ENCODE results near the gene PRKCZ.

PRKCZ gene

DNA sequence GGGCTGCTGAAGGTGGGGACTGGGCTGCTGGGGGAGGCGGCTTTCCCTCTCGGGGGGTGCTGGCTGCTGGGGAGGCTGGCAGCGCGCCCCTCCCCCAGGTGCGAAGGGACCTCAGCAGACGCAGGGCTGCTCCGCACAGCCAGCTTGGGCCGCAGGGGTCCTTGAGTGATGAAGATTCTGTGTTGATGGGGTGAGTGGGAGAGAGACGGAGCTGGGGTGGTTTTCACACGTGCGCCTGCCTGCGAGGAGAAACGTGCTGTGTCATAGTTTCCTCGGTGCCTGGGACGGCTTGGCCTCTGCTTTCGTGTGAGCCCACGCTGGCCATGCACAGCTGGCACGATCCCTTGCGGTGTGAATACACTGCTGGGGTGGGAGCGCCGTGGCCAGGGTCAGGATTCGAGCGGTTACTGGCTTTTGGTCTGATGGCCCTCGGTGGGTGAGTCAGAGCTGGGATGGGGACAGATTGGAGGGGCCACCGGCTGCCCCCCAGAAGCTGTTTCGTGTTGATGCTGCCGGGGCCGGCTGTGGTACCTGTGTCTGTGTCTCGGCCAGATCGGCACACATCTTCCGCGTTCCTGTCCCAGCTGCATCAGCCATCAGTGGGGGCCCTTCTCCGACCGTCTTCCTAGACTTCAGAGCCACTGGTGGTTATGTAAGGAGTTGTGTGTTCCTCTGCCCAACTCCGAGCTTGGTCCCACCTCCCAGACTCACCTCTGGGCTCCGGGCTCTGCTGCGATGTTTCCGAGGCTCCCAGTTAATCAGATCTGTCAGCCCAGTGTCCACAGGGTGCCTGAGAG is 24.9 kb downstream of the PRKCZ start:
- Mint-ChIP-seq H3K9me3 (peaks cover 23% of the 10 kb centered on the region), H3K36me3 (ENCODE audit: low read depth) (peaks cover 11% of the 10 kb centered on the region), H3K27ac (no peak overlapping the region), H3K4me1 (ENCODE audit: low read depth) (no peaks in the 10 kb centered on the region), H3K27me3 (ENCODE audit: low read depth) (no peaks in the 10 kb centered on the region), H3K4me3 (no peak overlapping the region)

DNA sequence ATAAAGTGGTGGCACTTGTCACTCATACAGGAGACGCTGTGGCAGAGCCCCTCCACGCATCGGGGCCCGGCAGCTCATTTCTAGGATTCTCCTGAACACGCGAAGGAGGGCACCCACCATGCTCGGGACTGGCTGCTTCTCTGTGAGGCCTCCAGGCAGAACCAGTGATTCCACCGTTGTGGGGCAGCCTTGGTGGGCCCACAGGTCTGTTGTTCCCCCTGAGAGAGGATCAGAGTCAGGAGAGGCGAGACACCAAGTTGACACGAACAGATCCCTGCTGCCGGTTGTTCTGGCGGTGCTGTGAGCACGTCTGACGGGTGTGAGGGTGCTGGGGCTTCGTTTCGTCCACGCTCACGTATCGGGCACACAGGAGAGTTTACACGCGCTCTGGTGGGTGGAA is 26.6 kb downstream of the PRKCZ start:
- Mint-ChIP-seq H3K36me3 (ENCODE audit: low read depth) (peaks cover 11% of the 10 kb centered on the region), H3K4me3 (no peak overlapping the region)

DNA sequence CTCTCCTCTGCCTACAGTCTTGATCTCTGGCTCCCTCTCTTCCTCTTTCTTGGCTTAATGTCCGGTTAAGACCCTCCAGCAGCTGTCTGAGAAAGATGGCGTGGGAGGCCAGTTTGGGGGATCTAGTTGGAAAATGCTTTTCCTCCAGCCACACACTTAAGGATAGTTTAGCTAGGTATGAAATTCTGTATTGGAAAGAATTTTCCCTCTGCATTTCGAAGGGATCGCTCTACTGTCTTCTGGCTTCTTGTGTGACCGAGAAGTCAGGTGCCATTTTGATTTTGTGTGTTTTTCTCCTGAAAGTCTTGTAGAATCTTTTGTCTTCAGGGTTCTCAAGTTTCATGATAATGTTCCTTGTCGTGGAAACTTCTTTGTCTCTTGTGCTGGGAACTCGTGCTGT is 28.0 kb downstream of the PRKCZ start:
- no peak overlapping the region for H3K4me3 Mint-ChIP-seq
- no peaks in the 10 kb centered on the region for H3K27me3 Mint-ChIP-seq (ENCODE audit: low read depth)
- no peak overlapping the region for H3K27ac Mint-ChIP-seq
- peaks cover 24% of the 10 kb centered on the region for H3K9me3 Mint-ChIP-seq
- peaks cover 11% of the 10 kb centered on the region for H3K36me3 Mint-ChIP-seq (ENCODE audit: low read depth)
- no peaks in the 10 kb centered on the region for H3K4me1 Mint-ChIP-seq (ENCODE audit: low read depth)

More for the DNA sequence above, 26.6 kb downstream of the PRKCZ start:
- H3K9me3 Mint-ChIP-seq: peaks cover 24% of the 10 kb centered on the region
- H3K27me3 Mint-ChIP-seq (ENCODE audit: low read depth): no peaks in the 10 kb centered on the region
- H3K27ac Mint-ChIP-seq: no peak overlapping the region
- no peaks in the 10 kb centered on the region for H3K4me1 Mint-ChIP-seq (ENCODE audit: low read depth)

DNA sequence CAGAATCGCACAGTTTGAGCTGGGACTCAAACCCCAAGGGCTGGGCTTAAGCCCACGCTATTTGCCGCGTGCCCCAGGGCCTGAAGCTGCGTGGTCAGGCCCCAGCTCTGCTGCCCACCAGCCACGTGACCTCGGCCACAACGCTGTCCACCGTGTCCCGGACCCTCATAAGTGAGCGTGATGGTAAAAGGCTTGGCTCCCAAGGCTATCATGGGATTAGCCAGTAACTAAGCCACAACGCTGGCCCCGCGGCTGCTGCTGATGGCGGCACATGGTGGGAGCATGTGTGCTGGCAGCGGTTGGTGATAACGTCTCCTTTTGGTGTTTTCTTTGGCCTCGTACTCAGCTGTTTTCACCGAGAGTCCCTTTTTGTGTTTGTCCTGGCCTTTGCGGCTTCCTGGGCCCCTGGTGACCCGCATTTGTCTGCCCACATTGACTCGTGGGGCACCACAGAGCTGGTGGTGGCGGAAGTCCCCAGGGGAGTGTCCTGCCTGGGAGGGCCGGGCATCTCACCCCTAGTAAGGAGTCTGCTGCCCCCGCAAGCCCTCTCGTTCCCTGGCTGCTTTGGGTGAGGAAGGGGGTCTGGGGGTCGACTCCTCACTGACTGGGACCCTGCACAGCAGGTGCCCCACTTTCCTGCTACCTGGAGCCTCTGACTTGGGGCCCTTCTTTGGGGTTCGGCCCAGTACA is 29.3 kb downstream of the PRKCZ start:
- H3K27ac Mint-ChIP-seq: no peak overlapping the region
- no peaks in the 10 kb centered on the region for H3K4me1 Mint-ChIP-seq (ENCODE audit: low read depth)
- no peaks in the 10 kb centered on the region for H3K27me3 Mint-ChIP-seq (ENCODE audit: low read depth)
- peaks cover 24% of the 10 kb centered on the region for H3K9me3 Mint-ChIP-seq
- H3K4me3 Mint-ChIP-seq: no peak overlapping the region
- peaks cover 11% of the 10 kb centered on the region for H3K36me3 Mint-ChIP-seq (ENCODE audit: low read depth)

DNA sequence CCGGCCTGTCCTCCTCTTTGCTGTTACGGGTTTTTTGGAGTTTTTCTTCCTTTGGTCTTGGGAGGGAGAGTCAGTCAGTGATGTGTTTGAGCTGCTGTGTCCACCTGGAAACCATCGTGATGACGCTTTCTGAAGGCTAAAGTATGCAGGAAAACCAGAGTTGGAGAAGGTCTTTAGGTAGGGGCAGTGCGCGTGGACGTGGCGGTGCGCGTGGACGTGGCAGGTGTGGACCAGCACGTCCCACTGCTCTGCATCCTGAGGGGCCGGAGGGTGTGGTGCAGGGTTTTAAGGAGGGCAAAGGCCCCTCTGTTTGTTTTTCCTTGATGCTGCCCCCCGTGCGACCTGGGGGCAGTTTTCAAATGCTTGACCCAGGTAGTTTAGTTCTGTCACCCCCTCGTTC is 29.9 kb downstream of the PRKCZ start:
- H3K27ac Mint-ChIP-seq: no peak overlapping the region
- peaks cover 11% of the 10 kb centered on the region for H3K36me3 Mint-ChIP-seq (ENCODE audit: low read depth)
- peaks cover 24% of the 10 kb centered on the region for H3K9me3 Mint-ChIP-seq
- no peaks in the 10 kb centered on the region for H3K4me1 Mint-ChIP-seq (ENCODE audit: low read depth)
- no peaks in the 10 kb centered on the region for H3K27me3 Mint-ChIP-seq (ENCODE audit: low read depth)
- no peak overlapping the region for H3K4me3 Mint-ChIP-seq

DNA sequence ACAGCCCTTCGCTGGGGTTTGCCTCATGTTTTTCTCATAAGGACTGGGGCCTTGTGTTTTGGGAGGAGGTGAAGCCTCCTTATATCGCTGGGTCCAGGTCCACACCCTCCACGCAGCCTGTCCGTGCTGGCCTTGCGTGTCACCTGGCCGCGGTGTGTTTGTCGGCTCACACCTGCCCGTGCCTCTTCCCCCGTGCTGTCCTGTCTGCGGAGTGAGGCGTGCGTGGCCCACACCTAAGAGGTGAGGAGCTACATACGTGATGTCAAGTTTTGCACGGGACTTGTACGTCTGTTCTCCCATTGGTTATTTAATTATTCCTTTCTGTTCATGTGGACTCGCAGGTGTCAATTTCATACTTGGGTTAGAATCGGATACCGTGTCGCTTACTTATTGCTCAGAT is 30.7 kb downstream of the PRKCZ start:
- Mint-ChIP-seq H3K4me1 (ENCODE audit: low read depth) (no peaks in the 10 kb centered on the region), H3K9me3 (peaks cover 24% of the 10 kb centered on the region), H3K4me3 (no peak overlapping the region), H3K27ac (no peak overlapping the region), H3K27me3 (ENCODE audit: low read depth) (no peaks in the 10 kb centered on the region), H3K36me3 (ENCODE audit: low read depth) (peaks cover 11% of the 10 kb centered on the region)

DNA sequence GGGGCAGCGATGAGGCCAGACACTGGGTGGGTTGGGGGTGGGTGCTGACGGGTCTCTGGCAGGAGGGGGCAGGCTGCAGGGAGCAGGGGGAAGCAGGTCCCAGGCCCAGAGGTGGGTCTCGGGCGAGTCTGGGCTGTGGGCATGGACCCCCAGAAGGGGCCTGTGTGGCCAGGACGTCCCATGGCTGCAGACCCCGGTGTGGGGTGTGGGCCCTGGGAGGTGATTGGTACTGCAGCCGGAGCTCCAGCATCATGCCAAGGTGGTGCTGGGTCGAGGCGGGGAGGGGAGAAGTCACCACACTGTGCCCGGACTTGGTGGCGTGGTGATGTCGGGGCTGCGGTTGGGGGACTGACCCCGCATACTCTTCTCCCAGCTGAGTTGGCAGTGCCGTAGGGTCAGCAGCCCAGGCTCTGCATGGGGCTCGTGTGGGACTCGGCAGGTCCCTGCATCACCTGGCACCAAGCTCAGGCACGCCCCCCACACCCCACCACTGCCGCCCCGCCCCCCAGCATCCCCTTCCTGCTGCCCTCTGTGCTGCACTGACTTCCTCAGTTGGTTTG is 31.2 kb downstream of the PRKCZ start:
- H3K9me3 Mint-ChIP-seq: peaks cover 24% of the 10 kb centered on the region
- no peak overlapping the region for H3K4me3 Mint-ChIP-seq
- H3K36me3 Mint-ChIP-seq (ENCODE audit: low read depth): peaks cover 11% of the 10 kb centered on the region
- no peak overlapping the region for H3K27ac Mint-ChIP-seq
- H3K27me3 Mint-ChIP-seq (ENCODE audit: low read depth): no peaks in the 10 kb centered on the region
- H3K4me1 Mint-ChIP-seq (ENCODE audit: low read depth): no peaks in the 10 kb centered on the region

DNA sequence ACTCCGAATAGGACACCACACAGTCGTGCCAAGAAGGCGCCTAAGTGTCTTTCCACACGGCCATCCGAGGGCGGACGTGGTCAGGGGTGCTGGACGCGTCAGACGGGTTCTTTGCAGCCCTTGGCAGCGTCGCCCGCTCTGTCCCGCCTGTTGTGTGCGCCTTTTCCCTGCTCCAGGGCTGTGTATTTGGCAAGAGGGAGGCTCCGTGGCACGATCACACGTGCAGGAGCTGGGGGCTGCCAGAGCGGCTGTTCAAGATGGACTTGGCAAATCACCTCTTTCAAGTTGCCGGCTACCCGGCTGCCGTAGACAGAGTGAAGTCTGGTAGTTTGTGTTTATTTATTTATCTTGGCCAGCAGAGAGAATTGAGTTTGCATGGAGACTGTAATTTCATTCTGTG is 31.9 kb downstream of the PRKCZ start:
- H3K4me3 Mint-ChIP-seq: no peak overlapping the region
- H3K9me3 Mint-ChIP-seq: peaks cover 20% of the 10 kb centered on the region
- H3K36me3 Mint-ChIP-seq (ENCODE audit: low read depth): peaks cover 11% of the 10 kb centered on the region
- H3K27me3 Mint-ChIP-seq (ENCODE audit: low read depth): no peaks in the 10 kb centered on the region
- no peaks in the 10 kb centered on the region for H3K4me1 Mint-ChIP-seq (ENCODE audit: low read depth)
- no peak overlapping the region for H3K27ac Mint-ChIP-seq

DNA sequence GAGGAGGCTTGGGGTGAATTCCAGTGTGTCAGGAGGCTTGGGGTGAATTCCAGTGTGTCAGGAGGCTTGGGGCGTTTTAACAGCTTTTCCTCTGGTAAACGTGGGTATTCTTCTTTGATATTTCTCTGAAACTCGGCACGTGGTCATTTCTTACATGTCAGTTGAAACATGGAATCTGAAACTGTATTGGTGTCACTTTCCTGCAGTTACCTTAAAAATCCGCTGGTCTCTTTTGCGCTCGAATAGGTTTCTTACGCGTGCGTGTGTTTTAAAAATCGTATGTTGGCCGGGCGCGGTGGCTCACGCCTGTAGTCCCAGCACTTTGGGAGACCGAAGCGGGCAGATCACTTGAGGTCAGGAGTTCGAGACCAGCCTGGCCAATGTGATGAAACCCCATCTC is 33.5 kb downstream of the PRKCZ start:
- H3K4me1 Mint-ChIP-seq (ENCODE audit: low read depth): no peaks in the 10 kb centered on the region
- H3K27ac Mint-ChIP-seq: no peak overlapping the region
- peaks cover 5% of the 10 kb centered on the region for H3K9me3 Mint-ChIP-seq
- H3K36me3 Mint-ChIP-seq (ENCODE audit: low read depth): peaks cover under 1% of the 10 kb centered on the region
- no peak overlapping the region for H3K4me3 Mint-ChIP-seq
- H3K27me3 Mint-ChIP-seq (ENCODE audit: low read depth): no peaks in the 10 kb centered on the region

DNA sequence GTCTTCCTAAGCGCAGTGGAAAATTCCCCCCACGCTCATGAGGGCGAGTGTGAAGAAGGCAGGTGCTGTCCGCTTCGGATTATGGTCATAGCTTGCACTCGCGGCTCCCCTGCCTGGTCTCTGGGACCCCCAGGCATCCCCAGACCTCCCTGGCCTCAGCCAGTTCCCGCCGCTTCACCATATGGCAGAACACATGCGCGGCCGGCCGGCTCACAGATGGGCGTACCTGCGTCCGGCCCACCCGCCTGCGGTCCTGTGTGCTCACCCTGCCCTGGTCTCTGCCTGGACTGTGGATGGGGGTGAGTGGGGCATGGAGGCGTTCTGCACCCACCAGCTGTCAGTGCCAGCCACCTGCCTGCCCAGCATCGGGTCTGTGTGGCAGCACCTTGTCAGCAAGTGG is 34.1 kb downstream of the PRKCZ start:
- Mint-ChIP-seq H3K27ac (no peak overlapping the region), H3K9me3 (peaks cover 4% of the 10 kb centered on the region), H3K4me1 (ENCODE audit: low read depth) (no peaks in the 10 kb centered on the region), H3K4me3 (no peak overlapping the region), H3K36me3 (ENCODE audit: low read depth) (no peaks in the 10 kb centered on the region), H3K27me3 (ENCODE audit: low read depth) (no peaks in the 10 kb centered on the region)

DNA sequence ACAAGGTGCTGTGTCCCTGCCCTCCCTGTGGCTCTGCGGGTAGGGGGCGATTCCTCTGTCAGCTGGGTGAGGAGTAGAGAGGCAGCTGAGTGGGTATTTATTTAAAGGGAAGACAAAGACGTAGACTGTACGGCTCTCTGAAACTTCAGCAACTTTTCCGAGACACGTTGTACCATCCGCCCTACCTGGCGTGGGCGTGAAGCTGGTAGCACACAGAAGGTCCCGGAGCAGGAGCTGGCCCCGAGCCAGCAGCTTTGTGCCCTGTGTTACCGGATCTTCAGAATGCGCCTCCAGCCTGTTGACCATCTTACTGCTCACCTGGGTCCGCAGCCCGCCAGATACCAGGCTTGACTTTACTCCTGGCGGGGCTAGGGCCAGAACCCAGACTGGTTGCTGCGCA is 34.9 kb downstream of the PRKCZ start:
- Mint-ChIP-seq H3K4me1 (ENCODE audit: low read depth) (no peaks in the 10 kb centered on the region), H3K27me3 (ENCODE audit: low read depth) (no peaks in the 10 kb centered on the region), H3K27ac (no peak overlapping the region), H3K36me3 (ENCODE audit: low read depth) (no peaks in the 10 kb centered on the region), H3K4me3 (no peak overlapping the region), H3K9me3 (peaks cover 1% of the 10 kb centered on the region)

DNA sequence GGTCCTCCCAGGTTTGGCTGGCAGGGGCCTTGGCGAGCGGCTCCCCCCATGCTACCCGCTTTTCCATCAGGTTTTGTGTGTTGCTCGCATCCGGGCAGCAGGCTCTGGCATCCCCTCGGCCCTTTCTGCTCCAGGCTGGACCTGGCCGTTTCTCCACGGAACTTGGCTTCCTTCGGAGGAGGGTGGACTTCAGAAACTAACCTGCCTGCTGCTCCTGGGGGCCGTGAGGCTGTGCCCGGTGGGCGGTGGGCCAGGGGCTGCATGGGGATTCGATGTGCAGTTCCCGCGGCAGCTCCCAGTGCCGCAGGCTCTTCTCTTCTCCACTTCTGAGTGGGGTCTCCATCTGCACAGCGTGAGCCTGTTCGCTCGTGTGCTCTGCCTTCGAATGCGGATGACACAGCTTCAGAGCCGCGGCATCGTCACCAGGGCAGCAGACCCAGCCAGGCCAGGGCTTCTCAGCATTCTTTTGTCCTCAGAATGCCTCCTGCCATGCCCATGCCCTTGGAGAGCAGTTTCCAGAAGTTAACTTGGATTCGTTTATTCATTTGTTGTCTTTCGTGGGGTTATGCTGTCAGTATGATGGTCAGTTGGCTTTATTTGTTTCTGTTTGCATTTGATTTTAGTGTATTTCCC is 36.4 kb downstream of the PRKCZ start:
- Mint-ChIP-seq H3K9me3 (no peaks in the 10 kb centered on the region), H3K27ac (no peak overlapping the region), H3K36me3 (ENCODE audit: low read depth) (no peaks in the 10 kb centered on the region), H3K4me1 (ENCODE audit: low read depth) (no peaks in the 10 kb centered on the region), H3K27me3 (ENCODE audit: low read depth) (no peaks in the 10 kb centered on the region), H3K4me3 (no peak overlapping the region)

DNA sequence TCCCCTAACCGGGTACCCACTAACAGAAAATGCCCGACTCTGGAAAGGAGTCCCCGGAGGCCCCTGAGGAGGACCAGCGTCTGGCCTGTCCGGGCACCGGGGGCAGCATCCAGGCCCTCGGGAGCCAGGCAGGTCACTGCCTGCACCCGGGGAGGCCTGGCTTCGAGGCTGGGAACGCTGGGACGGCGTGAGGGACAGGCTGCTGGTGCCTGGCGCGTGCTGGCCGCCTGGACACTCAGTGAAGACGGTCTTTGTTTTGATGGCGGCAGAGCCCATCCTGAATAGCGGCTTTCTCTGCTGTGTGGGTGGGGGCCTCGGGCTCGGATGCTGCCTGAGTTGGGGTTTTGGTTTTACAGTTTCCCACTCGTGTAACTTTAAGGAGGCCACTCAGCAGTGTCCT is 37.6 kb downstream of the PRKCZ start:
- Mint-ChIP-seq H3K9me3 (no peaks in the 10 kb centered on the region), H3K4me1 (ENCODE audit: low read depth) (no peaks in the 10 kb centered on the region), H3K4me3 (no peak overlapping the region), H3K27ac (no peak overlapping the region), H3K36me3 (ENCODE audit: low read depth) (no peaks in the 10 kb centered on the region), H3K27me3 (ENCODE audit: low read depth) (no peaks in the 10 kb centered on the region)

DNA sequence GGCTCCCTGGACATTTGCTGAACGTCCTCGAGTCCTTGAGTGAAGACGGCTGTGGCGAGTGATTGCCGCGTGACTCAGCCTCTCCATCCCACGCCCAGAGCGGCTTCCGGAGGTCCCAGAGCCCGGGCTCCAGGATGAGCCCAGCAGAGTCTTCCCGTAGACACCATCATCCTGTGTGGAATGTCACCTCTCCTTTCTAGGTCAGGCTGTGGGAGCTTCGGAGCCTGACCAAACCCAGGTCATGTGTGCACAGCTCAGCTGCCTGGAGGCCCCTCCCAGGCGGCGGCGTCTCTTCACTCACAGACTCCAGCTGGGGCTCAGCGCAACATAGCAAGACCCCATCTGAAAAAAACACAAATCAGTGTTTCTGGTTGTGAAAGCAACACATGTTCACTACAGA is 38.2 kb downstream of the PRKCZ start:
- Mint-ChIP-seq H3K27me3 (ENCODE audit: low read depth) (no peaks in the 10 kb centered on the region), H3K4me3 (no peak overlapping the region), H3K9me3 (no peaks in the 10 kb centered on the region), H3K36me3 (ENCODE audit: low read depth) (no peaks in the 10 kb centered on the region), H3K4me1 (ENCODE audit: low read depth) (no peaks in the 10 kb centered on the region), H3K27ac (no peak overlapping the region)

DNA sequence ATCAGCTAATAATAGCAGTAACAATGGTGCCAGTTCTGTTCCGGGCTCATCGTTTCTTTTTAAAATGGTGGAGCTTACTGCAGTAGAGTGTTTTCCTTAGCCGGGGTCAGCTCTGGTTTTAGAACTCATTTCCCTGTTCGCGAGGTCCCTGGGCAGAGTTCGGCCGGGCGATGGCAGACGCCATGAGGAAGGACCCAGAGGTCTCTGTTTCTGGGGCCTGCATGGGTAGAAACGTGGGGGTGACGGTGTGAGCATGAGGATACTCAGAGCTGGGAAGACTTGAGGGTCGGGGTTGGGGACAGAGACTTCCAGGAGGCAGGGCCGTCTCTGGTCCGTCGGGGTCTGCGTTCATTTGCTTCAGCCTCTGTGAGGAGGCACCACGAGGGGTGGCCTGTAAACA is 38.8 kb downstream of the PRKCZ start:
- H3K27me3 Mint-ChIP-seq (ENCODE audit: low read depth): no peaks in the 10 kb centered on the region

More for the DNA sequence above, 38.8 kb downstream of the PRKCZ start:
- Mint-ChIP-seq H3K36me3 (ENCODE audit: low read depth) (no peaks in the 10 kb centered on the region), H3K4me1 (ENCODE audit: low read depth) (no peaks in the 10 kb centered on the region), H3K4me3 (no peak overlapping the region), H3K27ac (no peak overlapping the region), H3K9me3 (no peaks in the 10 kb centered on the region)

Data from T-helper 1 cell treated with Interleukin-12 subunit alpha and Interleukin-12 subunit beta and Interleukin-4 antibody, amounts not matched to agents 30 μg/mL and 1 μg/mL, for 36 hours (primary cell).